GM21367 (cell line): ENCODE data around the gene PDE6A.
"Not testable (repeated sequence)": the region's sequence is repeated elsewhere in the genome, so short reads cannot be mapped to it uniquely, and the experiment has no call there.

ENCODE experiments used
- ATAC-seq: cut with Tn5 transposase; IDR thresholded peaks from one replicate; pipeline ENCODE4 v1.9.1; 2021; ENCODE audit not compliant: unreplicated experiment

Gene PDE6A

DNA sequence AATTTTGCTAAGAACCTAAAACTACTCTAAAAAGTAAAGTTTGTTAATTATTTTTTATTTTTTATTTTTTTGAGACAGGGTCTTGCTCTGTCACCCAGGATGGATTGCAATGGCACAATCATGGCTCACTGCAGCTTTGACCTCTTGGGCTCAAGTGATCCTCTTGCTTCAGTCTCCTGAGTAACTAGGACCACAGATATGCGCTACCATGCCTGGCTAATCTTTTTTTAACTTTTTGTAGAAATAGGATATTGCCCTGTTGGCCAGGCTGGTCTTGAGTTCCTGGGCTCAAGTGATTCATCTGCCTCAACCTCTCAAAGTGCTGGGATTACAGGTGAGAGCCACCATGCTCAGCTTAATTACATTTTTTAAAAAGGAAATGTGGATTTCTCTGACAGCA, 45.8 kb downstream of the PDE6A start:
- no peak for ATAC-seq

DNA sequence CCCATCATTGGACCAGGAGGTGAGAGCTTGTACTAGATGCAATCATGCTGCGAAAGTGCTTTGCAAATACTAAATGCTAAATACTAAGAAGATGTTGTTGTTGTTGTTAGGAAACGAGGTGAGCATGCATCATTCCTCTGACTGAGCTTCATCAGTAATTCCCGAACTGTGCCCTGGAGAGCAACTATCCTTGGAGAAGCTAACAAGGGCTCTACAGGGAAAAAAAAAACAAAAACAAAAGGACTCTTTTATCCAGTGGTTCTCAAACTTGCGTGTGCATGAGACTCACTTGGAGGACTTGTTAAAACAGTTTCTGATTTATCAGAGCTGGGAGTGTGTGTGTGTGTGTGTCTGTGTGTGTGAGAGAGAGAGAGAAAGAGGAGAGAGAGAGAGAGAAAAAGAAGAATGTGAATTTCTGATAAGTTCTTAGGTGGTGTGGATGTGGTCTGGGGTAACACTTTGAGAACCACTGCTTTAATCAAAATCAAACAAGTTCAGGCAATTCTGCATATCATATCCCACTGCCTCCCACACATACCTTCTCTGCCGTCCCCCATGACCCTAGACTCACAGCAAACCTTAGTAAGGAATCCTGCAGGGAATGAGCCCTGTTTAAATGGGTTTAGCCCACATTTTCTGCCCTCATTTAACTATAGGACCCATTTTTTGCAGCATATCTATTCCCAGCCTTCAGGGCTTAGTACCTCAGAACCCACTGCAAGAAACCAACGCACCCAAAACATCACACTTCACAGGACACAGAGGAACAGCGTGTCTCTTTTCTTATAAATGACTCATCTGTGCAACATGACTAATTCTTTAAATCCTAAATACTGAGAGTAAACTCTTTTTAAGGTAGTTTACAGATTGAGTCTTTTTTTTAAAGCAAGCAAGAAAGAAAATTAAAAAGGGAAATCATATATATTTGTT, 48.9 kb downstream of the PDE6A start:
- ATAC-seq = no peak

DNA sequence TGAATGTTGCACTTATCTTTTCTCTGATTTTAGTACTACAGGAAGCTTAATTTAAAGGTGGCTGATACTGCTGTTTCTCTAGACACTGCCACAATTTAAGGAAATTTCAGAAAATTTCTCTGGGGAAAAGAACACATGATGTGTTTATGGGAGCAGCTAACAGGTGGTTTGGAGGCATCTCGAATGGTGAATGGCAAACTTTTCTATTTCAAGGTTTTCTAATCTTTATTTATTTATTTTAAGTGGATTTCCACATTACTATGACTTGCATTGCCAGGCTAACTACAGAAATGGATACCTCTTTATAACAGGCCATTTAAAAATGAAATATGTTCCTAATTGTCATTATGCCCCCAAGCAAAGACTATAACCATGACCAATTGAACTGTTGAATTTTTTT, 50.4 kb downstream of the PDE6A start:
- ATAC-seq = no peak

DNA sequence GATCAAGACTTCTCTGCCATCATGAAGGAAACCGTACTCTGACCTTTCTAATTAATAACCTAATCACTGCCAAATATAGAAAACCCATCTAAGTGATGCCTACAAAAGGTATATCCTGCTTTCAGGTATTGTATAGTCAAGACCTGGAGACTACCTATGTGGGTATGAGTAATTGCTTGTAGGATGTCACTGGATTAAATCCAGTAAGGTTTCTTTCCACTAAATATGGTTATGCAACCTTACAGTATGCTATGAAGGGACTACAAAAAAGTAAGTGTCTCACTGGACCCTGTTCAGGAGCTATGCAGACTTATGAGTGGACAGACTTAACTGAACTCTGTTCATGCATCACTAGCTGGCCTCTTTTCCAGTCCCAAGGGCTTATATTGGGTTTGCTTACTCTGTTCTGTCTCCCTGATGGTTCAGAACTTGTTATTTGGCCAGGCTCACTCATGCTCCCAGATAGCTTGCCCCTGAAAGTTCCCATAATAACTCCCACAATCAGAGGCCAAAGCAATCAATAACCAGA, 51.1 kb downstream of the PDE6A start:
- no peak for ATAC-seq

DNA sequence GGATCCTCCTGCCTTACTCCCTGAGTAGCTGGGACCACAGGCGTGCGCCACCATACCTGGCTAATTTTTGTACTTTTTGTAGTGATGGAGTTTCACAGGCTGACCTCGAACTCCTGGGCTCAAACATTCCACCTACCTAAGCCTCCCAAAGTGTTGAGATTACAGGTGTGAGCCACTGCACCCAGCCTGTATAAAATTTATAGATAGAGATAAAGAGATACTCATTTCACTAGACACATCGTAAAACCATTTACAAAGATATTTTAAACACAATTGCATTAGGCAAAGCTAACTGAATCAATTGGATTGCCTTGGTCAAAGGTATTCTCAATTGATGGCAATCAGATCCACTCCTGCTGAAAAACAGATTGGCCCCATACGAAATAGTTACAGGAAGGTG, 52.0 kb downstream of the PDE6A start:
- no peak for ATAC-seq

DNA sequence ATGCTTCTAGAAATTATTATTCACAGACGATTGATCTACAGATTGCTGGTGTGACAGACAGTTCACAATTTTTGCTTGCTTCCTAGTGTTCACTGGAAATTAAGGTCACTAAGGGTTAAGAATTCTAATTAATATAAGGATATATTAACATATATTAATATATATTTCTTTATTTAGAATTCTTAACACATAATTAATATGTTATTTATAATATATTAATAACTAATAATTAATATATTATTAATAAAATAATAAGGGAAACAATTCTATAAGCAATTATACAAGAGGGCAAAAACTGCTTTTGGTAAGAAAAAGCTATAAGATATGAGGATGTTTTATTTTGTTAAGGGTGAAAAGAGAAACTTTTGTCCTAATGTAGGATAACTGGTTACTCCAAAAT, 56.3 kb downstream of the PDE6A start:
- no peak for ATAC-seq

DNA sequence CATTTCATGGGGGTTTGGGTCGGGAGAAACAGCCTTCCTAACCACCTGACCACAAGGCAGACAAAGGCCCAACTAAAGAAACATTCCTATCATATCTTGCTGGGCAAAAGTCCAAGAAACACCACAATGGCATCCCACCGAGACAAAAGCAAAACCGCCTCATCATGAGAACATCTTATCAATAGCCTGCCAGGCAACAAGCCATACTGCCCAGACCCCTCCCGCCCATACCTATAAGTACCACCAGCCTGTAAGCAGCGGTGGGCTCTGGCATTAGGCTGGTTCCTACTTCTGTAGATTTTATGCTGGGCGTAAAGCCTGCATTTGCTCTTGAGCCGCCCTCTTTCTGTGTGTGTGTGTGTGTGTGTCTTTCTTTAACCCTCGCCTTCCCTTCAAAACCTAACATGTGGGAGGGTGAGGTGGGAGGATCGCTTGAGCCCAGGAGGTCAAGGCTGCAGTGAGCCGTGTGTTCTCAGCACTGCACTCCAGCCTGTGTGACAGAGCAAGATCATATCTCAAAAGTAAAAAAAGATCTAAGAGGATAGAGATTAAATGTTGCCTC, 56.9 kb downstream of the PDE6A start:
- ATAC-seq = no peak

DNA sequence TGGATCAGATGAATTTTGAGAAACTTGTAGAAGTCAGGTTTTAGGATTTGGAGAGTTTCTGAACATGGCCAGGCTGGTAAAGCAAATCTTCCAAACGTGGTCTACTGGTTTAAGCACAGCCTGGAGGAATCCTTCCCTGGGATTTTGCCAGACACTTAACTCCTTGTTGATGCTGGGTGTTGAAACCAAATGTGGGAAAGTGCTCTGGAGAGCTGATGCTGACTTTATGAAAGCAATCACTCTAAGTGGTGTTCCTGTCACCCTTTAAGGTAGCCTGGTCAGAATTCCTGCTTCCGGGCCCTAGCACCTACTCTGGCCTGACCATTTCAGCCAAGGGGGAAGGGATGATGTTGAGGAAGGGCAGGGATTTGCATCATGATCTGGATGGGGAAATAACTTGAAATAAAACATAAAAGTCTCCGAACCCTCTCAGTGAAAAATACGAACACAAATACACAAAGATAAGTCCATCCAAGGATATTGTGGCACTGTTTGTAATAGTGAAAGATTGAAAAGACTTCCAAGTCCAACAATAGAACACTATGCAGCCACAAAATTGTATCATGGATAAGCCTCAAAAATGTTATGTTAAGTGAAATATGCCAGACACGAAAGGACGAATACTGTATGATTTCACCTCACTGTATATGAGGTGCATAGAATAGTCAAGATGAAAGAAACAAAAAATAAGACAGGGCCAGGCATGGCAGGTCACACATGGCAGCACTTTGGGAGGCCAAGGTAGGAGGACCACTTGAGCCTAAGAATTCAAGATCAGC, 57.7 kb downstream of the PDE6A start:
- ATAC-seq = no peak

DNA sequence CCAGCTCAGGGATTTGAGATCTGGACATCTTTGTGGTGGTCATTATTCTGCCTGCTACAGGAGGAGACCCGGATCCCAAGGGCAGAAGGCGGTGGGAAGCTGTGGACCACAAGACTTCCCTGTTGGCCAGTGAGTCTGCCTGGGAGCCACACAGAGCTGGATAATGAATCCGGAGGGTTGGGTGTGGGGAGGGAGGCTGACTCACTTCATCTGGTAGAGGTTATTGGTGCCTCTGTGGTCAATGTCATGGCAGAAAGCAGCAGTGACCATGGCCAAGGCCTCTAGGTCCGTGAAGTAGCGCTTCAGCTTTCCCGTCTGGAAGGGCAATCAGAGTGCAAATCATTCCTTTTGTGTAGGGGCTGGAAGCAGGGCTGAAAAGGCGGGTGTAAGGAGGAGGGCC, 58.5 kb downstream of the PDE6A start:
- ATAC-seq = no peak

DNA sequence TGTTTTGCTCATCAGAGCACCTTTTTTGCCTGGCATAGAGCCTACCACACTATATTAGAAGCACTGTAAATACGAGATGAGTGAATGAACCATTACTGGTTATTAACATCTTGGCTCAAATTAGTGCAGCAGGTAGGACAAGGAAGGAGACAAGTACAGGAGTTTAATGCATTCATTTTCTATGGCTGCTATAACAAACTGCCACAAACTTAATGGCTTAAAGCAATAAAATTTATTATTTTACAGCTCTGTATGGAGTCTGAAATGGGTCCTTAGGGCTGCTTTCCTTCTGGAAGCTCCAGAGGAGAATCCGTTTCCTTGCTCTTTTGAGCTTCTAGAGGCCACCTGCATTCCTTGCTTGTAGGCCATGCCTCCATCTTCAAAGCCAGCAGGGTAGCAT, 59.1 kb downstream of the PDE6A start:
- no peak for ATAC-seq

DNA sequence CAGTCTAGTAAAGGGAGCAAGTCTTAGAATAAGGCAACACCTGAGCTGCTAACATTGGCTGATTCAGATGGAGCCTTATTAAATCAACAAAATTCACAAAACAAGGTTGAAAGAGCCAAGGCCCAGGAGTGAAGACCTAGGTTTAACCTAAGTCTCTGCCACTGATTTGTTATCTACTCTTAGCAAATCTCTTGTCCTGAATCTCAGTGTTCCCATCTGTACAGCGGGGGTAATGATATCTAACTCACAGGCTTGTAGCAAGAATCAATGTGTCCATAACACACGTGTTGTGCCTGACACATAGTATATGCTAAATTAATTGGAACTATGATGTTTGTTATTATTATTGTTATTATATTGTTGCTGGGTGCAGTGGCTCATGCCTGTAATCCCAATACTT, 61.0 kb downstream of the PDE6A start:
- ATAC-seq = no peak

DNA sequence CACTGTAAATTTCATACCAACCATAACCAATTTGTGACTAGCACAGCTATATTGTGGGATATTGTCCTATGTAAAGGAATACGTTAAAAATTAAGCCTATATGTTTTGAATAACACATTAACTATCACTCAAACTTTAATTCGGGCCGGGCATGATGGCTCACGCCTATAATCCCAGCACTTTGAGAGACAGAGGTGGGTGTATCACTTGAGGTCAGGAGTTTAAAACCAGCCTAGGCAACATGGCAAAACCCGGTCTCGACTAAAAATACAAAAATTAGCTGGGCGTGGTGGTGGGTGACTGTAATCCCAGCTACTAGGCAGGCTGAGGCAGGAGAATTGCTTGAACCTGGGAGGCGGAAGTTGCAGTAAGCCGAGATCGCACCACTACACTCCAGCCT, 62.0 kb downstream of the PDE6A start:
- not testable (repeated sequence) for ATAC-seq

DNA sequence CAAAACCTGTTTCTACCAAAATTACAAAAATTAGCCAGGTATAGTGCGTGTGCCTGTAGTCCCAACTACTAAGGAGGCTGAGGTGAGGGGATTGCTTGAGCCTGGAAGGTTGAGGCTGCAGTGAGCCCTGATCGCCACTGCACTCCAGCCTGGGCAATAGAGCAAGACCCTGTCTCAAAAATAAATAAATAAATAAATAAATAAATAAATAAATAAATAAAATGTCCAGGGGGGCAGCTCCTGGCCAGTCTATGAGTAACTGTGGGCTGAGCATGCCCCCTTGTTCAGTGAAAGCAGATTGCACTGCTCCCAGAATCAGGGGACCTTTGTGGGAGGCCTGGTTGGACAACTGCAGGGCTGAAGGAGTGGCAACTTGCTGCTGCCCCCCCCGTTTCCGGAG, 62.7 kb downstream of the PDE6A start:
- ATAC-seq = no peak

DNA sequence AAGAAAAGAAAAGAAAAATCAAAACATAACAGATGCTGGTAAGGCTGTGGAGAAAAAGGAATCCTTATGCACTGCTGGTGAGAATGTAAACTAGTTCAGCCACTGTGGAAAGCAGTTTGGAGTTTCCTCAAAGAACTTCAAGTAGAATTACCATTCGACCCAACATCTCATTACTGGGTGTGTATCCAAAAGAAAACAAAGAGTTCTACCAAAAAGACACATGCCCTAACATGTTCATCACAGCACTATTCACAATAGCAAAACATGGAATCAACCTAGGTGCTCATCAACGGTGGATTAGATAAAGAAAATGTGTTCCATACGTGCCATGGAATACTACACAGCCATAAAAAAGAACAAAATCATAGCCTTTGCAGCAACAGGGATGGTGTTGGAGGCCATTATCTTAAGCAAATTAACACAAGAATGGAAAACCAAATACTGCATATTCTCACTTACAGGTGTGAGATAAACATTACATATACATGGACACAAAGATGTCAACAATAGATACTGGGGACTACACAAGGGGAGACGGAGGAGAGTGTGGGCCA, 63.4 kb downstream of the PDE6A start:
- ATAC-seq = no peak

DNA sequence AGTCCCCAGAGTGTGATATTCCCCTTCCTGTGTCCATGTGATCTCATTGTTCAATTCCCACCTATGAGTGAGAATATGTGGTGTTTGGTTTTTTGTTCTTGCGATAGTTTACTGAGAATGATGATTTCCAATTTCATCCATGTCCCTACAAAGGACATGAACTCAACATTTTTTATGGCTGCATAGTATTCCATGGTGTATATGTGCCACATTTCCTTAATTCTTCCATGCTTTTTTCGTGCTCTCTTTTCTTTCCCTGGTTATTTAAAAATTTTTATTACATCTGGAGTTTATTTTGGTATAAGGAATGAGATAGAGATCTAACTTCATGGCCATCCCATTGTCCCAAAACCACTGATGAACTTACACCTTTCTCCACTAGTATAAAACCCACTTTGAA, 65.0 kb downstream of the PDE6A start:
- ATAC-seq = not testable (repeated sequence)

DNA sequence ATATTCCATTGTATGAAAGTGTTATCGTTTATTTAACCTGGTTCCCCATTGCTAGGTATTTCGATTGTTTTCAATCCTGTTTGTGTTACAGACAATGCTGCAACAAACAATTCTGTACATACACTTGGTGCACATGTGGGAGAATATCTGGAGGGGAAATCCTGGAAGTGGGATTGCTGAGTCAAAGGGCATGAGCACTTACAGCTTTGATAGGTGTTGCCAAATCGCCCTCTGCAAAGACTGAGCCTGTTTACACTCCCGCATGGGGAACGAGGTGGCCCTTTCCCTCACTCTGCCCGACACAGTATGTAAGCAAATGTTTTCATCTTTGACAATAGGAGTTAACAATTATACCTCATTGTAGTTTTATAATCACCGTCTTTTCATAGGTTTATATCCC, 66.2 kb downstream of the PDE6A start:
- no peak for ATAC-seq

DNA sequence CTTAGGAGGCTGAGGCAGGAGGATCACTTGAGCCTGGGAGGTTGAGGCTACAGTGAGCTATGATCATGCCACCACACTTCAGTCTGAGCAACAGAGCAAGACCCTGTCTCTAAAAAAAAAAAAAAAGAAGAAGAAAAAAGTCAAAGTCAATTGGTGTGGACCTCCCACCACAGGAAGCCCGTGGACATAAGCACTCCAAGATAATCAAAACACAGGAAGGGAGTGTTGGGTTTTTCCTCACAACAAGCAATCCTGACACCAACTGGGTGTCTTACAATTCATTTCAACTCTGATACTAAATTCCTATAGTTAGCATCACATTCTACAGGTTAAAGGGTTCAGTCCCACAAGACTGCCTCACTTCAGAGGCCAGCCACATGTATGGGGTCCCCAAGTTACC, 70.7 kb downstream of the PDE6A start:
- no peak for ATAC-seq

DNA sequence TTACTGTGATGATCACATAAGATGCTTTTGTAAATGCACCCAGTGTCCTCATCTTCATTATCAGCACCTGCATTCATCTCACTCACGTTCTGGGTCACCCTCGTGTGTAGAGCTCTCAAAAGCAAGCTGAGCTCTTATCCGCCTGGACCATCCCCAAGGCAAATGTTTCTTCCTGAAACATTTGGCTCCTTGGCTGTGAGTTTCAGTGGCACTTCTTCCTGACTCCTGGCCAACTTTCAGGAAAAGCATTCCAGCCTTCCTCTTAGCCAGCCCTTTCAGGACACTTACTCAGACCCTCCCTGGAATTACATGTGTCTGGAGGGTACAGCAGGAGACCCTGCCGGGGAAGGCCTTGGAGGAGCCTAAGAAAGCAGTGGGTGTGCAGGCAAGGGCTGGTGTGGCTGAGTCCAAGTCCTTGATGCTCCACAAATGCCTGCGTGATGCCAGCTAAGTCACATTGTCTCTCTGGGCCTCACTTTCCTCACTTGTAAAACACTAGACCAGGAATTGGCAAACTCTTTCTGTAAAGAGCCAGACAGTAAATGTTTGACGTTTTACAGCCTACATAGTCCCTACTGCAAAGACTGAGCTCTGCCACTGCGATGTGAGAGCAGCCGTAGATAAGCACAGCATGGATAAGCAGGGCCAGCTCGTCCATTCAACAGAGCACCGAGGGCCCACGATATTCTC, 72.1 kb downstream of the PDE6A start:
- no peak for ATAC-seq

DNA sequence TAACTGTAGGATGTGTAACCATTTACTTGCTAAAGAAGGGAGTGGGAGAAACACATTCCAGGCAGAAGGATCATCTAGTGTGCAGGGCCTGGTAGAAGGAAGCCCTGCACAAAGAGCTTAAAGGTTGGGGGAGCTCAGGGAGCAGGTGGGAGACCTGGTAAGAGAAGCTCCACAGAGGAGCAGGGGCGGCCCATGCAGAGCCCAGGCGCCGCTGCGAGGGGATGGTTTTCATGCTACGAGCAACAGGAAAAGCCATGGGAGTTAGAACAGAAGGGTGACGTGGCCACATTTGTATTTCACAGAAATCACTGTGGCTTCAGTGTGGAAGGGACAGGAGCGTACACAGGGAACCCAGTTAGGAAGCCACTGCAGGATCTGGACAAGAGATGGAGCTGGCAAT, 73.1 kb downstream of the PDE6A start:
- no peak for ATAC-seq

DNA sequence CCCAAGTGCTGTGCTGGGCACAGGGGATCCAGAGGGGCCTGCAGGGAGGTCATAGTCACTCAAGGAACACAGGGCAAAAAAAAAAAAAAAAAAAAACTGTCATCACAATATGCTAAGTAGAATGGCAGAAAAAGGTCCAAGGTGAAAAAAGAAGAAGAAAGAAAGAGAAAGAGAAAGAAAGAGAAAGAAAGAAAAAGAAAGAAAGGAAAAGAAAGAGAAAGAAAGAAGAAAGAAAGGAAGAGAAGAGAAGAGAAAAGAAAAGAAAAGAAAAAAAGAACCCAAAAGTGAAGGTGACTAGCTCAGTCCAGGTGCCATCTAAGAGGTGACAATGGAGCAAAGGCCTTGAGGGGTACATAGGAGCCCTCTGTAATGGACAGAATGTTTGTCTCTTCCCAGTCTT, 73.9 kb downstream of the PDE6A start:
- no peak for ATAC-seq

DNA sequence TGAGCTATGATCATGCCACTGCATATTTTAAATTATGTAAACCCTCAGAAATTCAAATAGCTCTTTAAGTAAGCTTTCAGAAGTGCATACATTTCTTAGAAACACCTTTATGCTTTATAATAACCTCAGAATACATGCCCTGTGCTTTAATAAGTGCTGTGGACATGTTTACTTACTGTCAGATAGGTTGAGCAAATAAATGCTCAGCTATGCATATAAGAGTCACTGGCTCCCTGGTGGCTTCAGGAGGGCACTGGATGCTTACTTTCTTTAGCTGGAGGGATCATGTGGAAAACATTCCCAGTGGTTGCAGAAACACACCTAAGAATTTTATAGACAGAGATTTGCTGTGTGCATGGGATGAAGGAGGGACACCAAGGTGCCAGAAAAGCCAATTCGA, 74.4 kb downstream of the PDE6A start:
- no peak for ATAC-seq
